GM04504 (cell line): Measurements from ENCODE around the gene CDC42SE2.
"Not testable (repeated sequence)": the region's sequence is repeated elsewhere in the genome, so short reads cannot be mapped to it uniquely, and the experiment has no call there.

ENCODE experiments used
- DNase-seq: peaks from one replicate; pipeline ENCODE4 v3.0.0-alpha.2; 2012; ENCODE audit warnings: low read depth

CDC42SE2 gene

DNA sequence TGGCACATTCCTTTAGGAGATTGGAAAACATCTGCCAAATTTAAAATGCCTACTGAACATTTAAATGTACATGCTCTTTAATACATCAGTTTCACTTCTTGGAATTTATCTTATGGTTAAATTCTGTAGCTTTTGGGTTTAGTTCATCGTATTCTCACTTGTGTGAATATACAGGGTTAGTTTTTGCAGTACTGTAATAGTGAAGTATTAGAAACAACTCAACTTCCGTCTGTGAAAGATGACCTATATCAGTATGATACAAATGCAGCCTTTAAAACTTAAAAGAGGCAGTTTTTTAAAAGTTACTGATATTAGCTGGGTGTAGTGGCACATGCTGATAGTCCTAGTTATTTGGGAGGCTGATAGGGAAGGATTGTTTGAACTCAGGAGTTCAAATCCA is 57.2 kb downstream of the CDC42SE2 start:
- no peak for DNase-seq

DNA sequence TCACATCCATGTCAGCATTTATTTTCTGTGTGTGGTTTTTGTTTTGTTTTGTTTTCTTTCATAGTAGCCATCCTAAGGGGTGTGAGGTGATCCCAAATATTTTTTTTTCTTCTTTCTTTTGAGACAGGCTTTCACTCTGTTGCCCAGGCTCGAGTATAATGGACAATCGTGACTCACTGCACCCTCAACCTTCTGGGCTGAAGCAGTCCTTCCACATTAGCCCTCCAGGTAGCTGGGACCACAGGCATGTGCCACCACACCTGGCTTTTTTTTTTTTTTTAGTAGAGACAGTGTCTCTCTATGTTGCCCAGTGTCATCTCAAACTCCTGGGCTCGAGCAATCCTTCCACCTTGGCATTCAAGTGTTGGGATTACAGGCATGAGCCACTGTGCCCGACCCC is 59.1 kb downstream of the CDC42SE2 start:
- no peak for DNase-seq

DNA sequence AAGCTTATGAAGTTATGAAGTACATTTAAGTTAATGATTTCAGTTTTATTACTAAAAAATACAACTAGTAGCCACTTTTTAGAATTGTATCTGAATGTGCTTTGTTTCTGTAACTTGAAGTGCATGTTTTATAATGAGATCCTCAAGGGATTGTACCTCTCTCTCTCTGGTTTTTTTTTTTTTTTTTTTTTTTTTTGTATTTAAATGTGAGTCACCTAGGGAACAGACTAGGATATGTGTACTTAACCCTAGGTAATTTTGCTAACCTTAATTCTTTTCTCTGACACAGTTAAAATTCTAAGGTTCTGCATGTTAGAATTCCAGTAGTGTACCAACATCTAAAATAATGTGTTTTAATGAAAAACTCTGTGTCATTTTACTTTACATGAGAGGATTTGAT is 59.5 kb downstream of the CDC42SE2 start:
- DNase-seq = no peak

DNA sequence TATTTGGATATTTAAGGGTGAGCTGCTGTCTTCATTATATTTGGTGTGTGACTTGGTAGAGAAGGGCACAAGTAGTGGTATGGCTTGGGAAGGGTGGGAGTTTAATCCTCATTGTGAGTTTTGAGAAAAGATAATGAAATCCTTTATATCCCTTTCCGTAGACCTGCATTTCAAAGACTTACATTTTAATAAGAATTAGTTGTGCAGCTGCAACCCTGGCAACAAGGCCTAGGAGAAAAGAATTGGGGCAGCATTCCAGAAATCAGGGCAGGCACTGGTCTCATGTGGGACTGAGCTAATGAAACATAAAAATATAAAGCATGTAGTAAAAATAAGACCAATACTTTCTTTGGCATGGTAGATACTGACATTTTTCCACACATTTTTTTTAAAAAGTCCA is 60.5 kb downstream of the CDC42SE2 start:
- no peak for DNase-seq

DNA sequence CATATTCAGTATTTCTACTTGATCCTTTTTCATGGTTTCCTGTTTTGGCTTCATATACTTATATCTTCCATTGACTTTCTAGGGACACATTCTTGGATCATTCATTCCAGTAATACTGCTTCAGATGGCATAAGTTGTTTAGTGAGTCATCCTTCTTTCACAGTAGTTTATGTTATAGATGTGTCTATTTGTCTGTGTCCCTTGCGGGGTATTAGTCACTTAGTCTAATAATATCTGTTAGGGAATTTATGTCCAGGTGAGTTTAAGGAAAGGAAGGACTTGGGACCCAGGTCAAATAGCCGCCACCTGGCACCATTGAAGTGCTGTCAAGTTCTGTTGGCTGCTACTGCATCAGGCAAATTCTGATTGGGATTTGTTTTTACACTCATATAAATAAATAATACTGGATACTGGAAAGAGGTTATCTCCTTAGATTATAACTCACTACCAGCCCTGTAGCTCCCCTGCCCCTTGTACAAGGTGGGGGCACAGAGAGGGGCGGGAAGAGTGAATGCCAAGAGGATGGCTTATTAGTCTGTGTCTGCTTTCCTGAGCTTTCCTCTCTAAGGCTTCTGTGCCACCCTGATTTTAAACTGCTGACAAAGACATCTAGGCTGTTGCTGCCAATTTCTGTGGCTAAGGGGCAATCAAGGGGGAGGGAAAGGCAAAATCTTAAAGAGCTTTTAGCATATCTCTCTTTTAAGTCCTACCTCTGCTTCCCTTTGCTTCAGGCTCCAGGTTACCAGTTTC is 64.9 kb downstream of the CDC42SE2 start:
- DNase-seq = no peak

DNA sequence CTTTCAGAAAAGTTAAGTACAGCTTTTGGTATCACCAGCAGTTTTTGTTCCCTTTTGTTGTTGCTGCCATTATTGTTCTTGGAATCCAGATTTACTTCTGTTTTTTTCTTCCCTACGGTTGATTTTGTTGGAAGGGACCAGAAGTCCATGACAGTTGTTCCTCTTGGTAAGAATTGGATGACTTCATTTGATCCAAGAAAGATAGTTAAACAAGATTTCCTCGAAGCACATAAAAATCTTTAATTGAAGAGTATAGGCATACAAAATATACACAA is 65.4 kb downstream of the CDC42SE2 start:
- DNase-seq = no peak

DNA sequence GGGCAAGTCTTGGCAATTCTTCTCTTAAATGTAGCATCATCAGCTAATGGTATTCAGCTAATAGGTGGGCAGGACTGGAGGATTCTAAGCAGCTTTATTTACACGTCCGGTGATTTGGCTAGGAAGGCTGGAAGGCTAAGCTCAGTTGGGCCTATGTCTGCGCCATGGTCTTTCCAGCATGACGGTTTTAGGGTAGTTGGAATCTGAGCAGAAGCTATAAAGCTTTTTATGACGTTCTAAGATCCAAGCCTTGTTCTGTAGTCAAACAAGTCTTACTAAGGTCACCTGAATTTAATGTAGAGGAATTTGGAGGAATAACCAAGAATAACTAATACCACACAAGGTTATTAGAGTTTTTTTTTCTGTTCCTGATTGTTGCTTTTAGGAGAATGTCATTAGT is 66.2 kb downstream of the CDC42SE2 start:
- DNase-seq = no peak

DNA sequence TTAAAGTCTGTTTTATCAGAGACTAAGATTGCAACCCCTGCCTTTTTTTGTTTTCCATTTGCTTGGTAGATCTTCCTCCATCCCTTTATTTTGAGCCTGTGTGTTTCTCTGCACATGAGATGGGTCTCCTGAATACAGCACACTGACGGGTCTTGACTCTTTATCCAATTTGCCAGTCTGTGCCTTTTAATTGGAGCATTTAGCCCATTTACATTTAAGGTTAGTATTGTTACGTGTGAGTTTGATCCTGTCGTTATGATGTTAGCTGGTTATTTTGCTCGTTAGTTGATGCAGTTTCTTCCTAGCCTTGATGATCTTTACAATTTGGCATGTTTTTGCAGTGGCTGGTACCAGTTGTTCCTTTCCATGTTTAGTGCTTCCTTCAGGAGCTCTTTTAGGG is 71.9 kb downstream of the CDC42SE2 start:
- DNase-seq = not testable (repeated sequence)

DNA sequence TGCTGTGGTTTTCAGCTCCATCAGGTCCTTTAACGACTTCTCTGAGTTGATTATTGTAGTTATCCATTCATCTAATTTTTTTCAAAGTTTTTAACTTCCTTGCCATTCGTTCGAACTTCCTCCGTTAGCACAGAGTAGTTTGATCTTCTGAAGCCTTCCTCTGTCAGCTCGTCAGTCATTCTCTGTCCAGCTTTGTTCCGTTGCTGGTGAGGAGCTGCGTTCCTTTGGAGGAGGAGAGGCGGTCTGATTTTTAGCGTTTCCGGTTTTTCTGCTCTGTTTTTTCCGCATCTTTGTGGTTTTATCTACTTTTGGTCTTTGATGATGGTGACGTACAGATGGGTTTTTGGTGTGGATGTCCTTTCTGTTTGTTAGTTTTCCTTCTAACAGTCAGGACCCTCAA is 72.9 kb downstream of the CDC42SE2 start:
- DNase-seq = not testable (repeated sequence)

DNA sequence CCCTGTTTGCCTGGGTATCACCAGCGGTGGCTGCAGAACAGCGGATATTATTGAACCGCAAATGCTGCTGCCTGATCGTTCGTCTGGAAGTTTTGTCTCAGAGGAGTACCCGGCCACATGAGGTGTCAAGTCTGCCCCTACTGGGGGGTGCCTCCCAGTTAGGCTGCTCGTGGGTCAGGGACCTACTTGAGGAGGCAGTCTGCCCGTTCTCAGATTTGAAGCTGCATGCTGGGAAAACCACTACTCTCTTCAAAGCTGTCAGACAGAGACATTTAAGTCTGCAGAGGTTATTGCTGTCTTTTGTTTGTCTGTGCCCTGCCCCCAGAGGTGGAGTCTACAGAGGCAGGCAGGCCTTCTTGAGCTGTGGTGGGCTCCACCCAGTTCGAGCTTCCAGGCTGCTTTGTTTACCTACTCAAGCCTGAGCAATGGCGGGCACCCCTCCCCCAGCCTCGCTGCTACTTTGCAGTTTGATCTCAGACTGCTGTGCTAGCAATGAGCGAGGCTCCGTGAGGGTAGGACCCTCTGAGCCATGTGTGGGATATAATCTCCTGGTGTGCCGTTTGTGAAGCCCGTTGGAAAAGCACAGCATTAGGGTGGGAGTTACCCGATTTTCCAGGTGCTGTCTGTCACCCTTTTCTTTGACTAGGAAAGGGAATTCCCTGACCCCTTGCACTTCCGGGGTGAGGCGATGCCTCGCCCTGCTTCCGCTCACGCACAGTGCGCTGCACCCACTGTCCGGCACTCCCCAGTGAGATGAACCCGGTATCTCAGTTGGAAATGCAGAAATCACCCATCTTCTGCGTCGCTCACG is 73.6 kb downstream of the CDC42SE2 start:
- DNase-seq = not testable (repeated sequence)

DNA sequence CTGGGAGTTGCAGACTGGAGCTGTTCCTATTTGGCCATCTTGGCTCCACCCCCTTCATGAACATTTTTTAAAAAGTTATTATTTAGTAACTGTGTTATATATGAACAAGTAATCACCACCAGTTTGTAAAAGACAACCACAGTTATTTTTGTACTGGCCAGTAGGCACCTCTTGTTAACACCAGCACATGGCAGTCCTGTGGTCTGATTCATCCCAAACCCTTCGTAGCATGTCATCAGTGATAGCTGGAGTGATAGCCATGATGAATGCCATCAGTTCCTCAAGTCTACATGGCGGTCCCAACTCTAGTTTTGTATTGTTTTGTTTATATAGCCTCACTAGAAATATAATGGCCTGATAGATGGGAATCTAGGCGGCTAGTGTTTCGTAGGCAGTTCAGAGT is 74.2 kb downstream of the CDC42SE2 start:
- no peak for DNase-seq

DNA sequence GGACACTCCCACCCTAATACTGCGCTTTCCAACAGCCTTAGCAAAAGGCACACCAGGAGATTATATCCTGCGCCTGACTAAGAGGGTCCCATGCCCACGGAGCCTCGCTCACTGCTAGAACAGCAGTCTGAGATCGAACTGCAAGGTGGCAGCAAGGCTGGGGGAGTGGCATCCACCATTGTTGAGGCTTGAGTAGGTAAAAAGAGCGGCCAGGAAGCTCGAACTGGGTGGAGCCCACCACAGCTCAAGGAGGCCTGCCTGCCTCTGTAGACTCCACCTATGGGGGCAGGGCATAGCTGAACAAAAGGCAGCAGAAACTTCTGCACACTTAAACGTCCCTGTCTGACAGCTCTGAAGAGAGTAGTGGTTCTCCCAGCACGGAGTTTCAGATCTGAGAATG is 80.4 kb downstream of the CDC42SE2 start:
- DNase-seq = not testable (repeated sequence)

DNA sequence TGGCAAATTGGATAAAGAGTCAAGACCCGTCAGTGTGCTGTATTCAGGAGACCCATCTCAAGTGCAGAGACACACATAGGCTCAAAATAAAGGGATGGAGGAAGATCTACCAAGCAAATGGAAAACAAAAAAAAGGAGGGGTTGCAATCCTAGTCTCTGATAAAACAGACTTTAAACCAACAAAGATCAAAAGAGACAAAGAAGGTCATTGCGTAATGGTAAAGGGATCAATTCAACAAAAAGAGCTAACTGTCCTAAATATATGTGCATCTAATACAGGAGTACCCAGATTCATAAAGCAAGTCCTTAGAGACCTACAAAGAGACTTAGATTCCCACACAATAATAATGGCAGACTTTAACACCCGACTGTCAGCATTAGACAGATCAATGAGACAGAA is 82.4 kb downstream of the CDC42SE2 start:
- DNase-seq = not testable (repeated sequence)

DNA sequence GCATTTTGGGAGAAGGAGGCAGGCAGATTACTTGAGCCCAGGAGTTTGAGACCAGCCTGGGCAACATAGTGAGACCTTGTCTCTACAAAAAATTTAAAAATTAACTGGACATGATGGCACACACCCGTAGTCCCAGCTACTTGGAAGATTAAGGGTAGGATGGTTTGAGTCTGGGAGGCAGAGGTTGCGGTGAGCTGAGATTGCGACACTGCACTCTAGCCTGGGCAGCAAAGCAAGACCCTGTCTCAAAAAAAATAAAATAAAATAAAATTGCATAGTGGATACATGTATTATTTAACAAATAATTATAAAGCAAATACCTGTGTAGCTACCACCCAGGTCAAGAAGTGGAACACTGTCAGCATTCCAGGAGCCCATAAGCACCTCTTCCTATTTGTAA is 90.1 kb downstream of the CDC42SE2 start:
- no peak for DNase-seq

DNA sequence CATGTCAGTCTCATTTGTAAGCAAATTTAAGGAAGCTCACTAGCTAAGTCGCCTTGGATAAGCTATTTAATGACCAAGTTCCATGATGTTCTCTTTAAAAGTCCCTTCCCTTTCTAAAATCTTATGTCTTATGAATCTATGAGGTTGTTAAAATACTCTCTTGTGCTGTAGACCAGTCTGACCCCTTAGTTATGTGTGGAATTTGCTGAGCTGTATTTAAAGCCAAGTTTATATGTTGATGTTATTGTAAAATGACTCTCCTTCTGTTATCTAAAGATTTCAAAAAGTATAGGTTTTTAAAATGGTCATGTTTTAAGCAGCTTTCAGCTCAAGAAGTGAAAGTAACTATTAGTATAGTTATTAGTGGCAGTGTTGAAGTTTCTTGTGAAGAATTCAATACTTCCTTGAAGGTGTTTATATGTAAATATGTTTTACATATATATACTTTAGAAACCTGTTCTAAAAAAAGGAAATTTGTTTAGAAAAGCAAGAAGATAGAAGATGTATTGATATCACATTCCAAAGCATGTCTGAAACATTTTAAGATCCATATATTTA is 92.2 kb downstream of the CDC42SE2 start:
- no peak for DNase-seq

DNA sequence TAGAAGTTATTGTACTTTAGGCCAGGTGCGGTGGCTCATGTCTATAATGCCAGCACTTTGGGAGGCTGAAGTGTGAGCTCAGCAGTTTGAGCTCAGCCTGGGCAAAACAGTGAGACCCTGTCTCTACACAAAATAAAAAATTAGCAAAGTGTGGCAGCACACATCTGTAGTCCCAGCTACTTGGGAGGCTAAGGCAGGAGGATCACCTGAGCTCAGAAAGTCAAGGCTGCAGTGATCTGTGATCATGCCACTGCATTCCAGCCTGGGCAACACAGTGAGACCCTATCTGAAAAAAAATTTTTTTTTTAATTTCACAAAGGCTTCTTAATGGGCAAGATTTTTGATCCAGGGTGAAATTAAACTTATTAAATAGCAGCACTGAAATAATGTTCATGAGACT is 92.8 kb downstream of the CDC42SE2 start:
- DNase-seq = no peak

DNA sequence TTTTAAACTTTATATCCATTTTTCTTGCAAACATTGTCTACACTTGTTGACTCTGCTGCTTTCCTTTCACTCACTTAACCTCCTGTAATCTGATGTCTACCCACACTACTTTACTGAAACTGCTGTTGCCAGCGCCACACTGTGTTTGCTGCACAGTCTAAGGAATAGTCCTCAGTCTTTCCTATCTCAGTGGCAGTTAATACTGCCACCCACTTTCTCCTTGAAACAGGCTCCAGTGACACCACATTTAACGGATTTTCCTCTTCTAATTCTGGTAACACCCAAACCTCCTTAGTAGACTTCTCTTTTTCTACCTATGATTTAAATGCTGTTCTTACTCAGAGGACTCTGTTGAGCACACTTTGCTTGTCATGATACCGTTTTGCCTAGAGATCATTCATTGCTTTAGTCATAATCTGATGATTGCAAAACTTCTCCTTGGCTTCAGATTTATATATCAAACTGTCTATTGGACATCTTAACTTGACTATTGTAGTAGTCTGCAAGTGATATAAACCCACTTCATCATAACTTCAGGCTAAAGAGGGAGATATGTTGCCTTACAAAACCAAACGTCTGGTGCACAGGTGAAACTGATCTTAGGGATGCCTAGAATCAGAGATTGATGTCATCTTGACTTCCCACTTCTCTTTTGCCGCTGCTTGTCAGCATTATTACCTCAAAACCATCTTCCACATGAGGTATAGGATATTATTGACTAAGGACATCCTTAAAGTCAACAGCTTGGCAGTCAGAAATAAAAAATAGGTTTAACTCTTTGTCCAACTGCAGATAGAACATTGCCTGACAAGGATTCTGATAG is 94.1 kb downstream of the CDC42SE2 start:
- DNase-seq = no peak

DNA sequence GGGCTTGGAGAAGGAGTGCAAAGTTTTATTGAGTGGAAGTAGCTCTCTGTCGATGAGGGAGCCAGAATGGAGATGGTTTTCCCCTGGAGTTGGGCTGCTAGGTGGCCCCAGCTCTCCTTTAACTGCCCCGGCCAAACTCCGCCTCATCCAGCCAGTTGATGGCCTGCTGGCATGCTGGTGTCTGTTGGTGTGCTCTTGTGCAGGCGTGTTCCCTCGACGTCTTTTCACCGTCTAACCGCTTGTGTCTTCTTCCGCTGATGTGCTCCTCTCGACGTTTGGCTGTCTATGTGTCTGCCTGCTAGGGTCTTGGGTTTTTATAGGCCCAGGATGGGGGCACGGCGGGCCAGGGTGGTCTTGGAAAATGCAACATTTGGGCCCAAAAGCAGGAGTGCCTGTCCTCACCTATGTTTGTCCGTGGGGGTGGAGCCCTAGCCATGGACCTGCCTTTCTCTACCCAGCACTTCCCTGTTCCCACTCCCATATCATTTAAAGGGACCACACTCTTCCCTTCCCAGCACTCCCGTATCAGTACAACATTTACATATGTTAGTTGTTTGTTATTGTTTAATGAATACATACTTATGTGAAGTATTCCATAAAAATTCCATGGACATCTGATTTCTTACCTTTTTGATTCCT is 97.9 kb downstream of the CDC42SE2 start:
- DNase-seq = no peak

DNA sequence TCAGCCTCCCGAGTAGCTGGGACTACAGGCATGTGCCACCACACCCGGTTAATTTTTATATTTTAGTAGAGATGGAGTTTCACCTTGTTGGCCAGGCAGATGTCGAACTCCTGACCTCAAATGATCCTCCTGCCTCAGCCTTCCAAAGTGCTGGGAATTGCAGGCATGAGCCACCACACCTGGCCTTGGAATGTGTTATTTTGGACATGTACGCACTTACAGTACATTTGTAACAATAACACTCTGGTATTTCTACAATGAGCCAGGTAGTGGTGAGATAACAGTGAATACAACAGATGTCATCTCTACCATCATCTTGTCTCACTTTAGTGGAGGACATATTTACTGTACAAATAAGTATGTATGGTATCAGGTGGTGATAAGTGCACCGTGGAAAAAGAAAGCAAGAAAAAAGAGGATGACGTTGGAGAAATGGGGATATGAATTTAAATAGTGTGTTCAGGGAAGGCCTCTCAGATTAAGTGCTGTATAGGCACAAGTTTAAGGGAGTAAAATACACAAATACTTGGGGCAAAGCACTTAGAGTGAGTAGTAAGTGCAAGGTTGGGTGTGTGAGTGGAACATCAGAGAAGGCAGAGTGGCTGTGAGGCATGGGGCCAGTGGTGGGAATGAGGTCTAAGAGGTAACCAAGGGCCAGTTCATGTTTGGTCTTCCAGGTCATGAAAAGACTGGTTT is 100.1 kb downstream of the CDC42SE2 start:
- DNase-seq = no peak

DNA sequence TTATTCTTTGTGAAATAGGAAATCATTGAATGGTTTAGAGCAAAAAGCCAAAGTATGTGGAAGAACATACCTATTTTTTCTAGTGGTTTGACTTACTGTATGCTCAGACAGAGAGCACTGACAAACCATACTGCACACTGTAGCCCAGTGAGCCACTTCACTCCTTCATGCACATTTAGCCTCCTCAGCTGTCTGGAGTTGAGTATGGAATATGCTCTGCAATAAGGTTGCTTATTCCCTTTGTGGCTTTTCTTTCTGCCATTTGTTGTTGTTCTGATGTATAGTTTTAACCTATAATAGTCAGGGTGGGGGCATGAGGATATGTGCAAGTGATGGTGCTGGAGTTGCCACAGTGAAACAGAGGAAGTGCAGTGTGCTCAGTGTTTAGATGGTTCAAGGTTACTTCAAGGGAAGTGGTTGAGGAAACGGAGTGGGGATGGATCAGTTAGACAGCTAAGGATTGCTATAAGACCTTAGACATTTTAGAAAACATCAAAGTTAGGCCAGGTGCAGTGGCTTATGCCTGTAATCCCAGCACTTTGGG is 100.7 kb downstream of the CDC42SE2 start:
- no peak for DNase-seq

DNA sequence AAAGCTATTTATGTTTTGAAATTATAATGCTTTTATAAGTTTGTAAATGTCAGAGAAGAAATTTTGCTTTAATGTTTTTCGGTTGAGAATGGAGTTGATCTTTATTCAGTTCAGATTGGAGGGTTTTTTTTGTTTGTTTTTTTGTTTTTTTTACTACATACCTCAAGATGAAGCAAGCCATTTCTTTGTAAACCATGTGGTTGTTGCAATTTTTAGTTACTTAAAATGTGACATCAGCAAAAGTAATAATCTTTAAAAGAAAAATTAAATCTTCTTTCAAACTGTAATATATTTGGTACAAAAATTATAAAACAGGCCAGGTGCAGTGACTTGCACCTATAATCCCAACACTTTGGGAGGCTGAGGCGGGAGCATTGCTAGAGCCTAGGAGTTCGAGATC is 102.6 kb downstream of the CDC42SE2 start:
- DNase-seq = no peak
